ENCODE results near the gene SLC35F4.

DNA sequence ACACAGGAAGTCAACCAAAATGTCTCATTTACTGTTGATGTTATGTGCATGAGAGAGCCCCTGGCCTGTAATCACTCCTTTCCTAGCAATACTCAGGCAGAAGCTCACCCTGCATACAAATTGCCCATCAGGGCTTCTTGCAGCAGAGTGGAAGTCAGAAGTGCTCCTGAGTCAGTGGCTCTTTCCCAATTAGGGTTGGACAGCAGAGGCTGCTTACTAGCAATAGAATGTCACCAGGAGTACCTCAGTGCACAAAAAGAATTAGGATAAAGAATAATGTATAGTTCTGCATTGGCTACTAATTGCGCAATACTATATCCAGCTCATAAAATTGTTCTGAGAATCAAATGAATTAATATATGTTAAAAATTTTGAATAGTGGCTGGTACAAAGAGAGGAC lies 161.1 kb downstream of the SLC35F4 start:
- TF ChIP-seq, protein P1, sequence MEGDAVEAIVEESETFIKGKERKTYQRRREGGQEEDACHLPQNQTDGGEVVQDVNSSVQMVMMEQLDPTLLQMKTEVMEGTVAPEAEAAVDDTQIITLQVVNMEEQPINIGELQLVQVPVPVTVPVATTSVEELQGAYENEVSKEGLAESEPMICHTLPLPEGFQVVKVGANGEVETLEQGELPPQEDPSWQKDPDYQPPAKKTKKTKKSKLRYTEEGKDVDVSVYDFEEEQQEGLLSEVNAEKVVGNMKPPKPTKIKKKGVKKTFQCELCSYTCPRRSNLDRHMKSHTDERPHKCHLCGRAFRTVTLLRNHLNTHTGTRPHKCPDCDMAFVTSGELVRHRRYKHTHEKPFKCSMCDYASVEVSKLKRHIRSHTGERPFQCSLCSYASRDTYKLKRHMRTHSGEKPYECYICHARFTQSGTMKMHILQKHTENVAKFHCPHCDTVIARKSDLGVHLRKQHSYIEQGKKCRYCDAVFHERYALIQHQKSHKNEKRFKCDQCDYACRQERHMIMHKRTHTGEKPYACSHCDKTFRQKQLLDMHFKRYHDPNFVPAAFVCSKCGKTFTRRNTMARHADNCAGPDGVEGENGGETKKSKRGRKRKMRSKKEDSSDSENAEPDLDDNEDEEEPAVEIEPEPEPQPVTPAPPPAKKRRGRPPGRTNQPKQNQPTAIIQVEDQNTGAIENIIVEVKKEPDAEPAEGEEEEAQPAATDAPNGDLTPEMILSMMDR (conservative IDR thresholded peaks at IDR 0.05 in 1 of 2, IDR thresholded peaks at IDR 0.05 in 1 of 2; ENCODE audit: extremely low read depth in 1 of 2, insufficient read depth in 1 of 2, low read depth in 1 of 2, low read length in 2 of 2), result no peak
- TF ChIP-seq EZH2 (IDR thresholded peaks at IDR 0.05; ENCODE audit: borderline replicate concordance, low read length), result no peak

Data from mammary epithelial cell (primary cell).